K562 (cell line): ENCODE data around the gene UBR4. TPM values are rescaled to one million over a fixed set of nuclear protein-coding genes. Genes with fewer than 3 reads are reported as not detected.

Experiments used
- ATAC-seq: fragments of 200-7000 bp; cut with Tn5 transposase; 3 replicates; pipeline ENCODE4 v1.9.1; 2020; ENCODE audit warnings: moderate library complexity
- BruUV-seq: library from RNA; stranded (reverse); fragments of 400-500 nt; replicated peaks from 2 replicates; lab custom pipeline; 2021; lab: Mats Ljungman, UMichigan
- CTCF ChIA-PET: fragments of 300-600 bp; formaldehyde crosslinking; extraction: SDS; loops from one replicate; lab custom pipeline; 2021; ENCODE audit warnings: low intra/inter-chr PET ratio; lab: Yijun Ruan, JAX
- POLR2A ChIA-PET: fragments of 300-600, 350-650 bp; sonication (Branson Sonifier 250); formaldehyde crosslinking; extraction: SDS; loops from one replicate; lab custom pipeline; 2021; ENCODE audit warnings: antibody characterized with exemption, inconsistent platforms; lab: Yijun Ruan, JAX
- DNase-seq, 4 experiments: peaks; one replicate each; pipeline versions ENCODE4 v3.0.0 to v3.0.0-alpha.2; 2011 to 2018; ENCODE audit warnings: low spot score in 3 of 4, mixed read lengths in 3 of 4; ENCODE audit errors: extremely low read depth in 1 of 4
- FAIRE-seq: peaks from 2 replicates; lab custom pipeline; 2011; peaks lifted over from hg19 to GRCh38; lab: Jason Lieb, UNC
- H2AFZ ChIP-seq: 2 replicates; pipeline ENCODE4 v1.6.0; 2011; ENCODE audit warnings: low read depth, low read length, control low read depth, inconsistent platforms
- H3K27ac ChIP-seq: fragments of 200-600 bp; 3 replicates; pipeline ENCODE4 v1.8.0; 2011; ENCODE audit warnings: low read depth, mild to moderate bottlenecking, control low read depth, inconsistent platforms, low read length, moderate library complexity, mixed read lengths; ENCODE audit errors: extremely low read depth
- H3K27me3 ChIP-seq, 2 experiments: fragments of 300-600 bp in 1 of 2; 2 replicates in 1 of 2; 3 replicates in 1 of 2; pipeline versions ENCODE4 v1.6.0 to v1.8.0; 2011; ENCODE audit warnings: inconsistent platforms in 2 of 2, low read length in 2 of 2, mild to moderate bottlenecking in 1 of 2, mixed read lengths in 1 of 2, moderate library complexity in 1 of 2; ENCODE audit not compliant: control insufficient read depth in 2 of 2, insufficient read depth in 2 of 2
- H3K36me3 ChIP-seq: fragments of 300-600 bp; 3 replicates; pipeline ENCODE4 v1.8.0; 2011; ENCODE audit warnings: mild to moderate bottlenecking, low read length, inconsistent platforms; ENCODE audit not compliant: control insufficient read depth, insufficient read depth
- H3K4me1 ChIP-seq, 2 experiments: fragments of 200-600 bp in 1 of 2; replicated peaks in 1 of 2; 2 replicates in 1 of 2; 3 replicates in 1 of 2; pipeline versions ENCODE4 v1.5.1 to v1.8.0; 2011; ENCODE audit warnings: inconsistent platforms in 2 of 2, low read length in 2 of 2, mild to moderate bottlenecking in 1 of 2, mixed read lengths in 1 of 2, moderate library complexity in 1 of 2; ENCODE audit not compliant: control insufficient read depth in 2 of 2, insufficient read depth in 2 of 2
- H3K4me2 ChIP-seq: 2 replicates; pipeline ENCODE4 v1.6.1; 2011; ENCODE audit warnings: low read length, control low read depth, inconsistent platforms, mixed read lengths; ENCODE audit not compliant: insufficient read depth
- H3K4me3 ChIP-seq: fragments of 200-600 bp; sonication (generic), shearing (Covaris generic); 2 replicates; pipeline ENCODE4 v1.5.1; 2016; ENCODE audit warnings: control low read depth, inconsistent platforms
- H3K79me2 ChIP-seq: fragments of 200-600 bp; 3 replicates; pipeline ENCODE4 v1.8.0; 2011; ENCODE audit warnings: low read length, inconsistent platforms; ENCODE audit not compliant: control insufficient read depth, insufficient read depth
- H3K9ac ChIP-seq, 2 experiments: 2 replicates each; pipeline versions ENCODE4 v1.6.0 to v1.6.1; 2011; ENCODE audit warnings: low read depth in 2 of 2, low read length in 2 of 2, control low read depth in 1 of 2, inconsistent platforms in 1 of 2, mild to moderate bottlenecking in 1 of 2, mixed read lengths in 1 of 2; ENCODE audit not compliant: insufficient read depth in 1 of 2
- H3K9me1 ChIP-seq: one replicate; pipeline ENCODE4 v1.6.0; 2011; ENCODE audit warnings: inconsistent platforms, mild to moderate bottlenecking, low read length, moderate library complexity; ENCODE audit not compliant: control insufficient read depth, insufficient read depth
- H3K9me3 ChIP-seq: replicated peaks from 2 replicates; pipeline ENCODE4 v1.5.1; 2011; ENCODE audit warnings: low read depth, low read length, inconsistent platforms; ENCODE audit not compliant: control insufficient read depth, insufficient read depth
- H4K20me1 ChIP-seq: replicated peaks from 2 replicates; pipeline ENCODE4 v1.6.1; 2011; ENCODE audit warnings: low read length, inconsistent platforms, mixed read lengths; ENCODE audit not compliant: control insufficient read depth, insufficient read depth
- BHLHE40 ChIP-seq: IDR thresholded peaks from 2 replicates; pipeline ENCODE4 v1.6.1; 2011; ENCODE audit warnings: low read length, improper control_type of control experiment
- FOS ChIP-seq: IDR thresholded peaks from 3 replicates; pipeline ENCODE4 v1.6.1; 2011; ENCODE audit not compliant: insufficient read length; ENCODE audit errors: extremely low read depth
- GABPA ChIP-seq: fragments of 200-800 bp; sonication (Bioruptor generic); conservative IDR thresholded peaks from 2 replicates; pipeline ENCODE4 v1.6.1; 2016; ENCODE audit warnings: low read depth, missing genetic modification characterization, missing compliant biosample characterization
- GABPB1 ChIP-seq: sonication (generic); formaldehyde crosslinking; IDR thresholded peaks from 2 replicates; pipeline ENCODE4 v1.8.0; 2022; ENCODE audit warnings: mild to moderate bottlenecking, missing genetic modification reagents
- HMG20A ChIP-seq: fragments of 450-650 bp; formaldehyde crosslinking; conservative IDR thresholded peaks from 2 replicates; pipeline ENCODE4 v1.4.0; 2020; ENCODE audit warnings: mild to moderate bottlenecking, mixed read lengths
- PHF20 ChIP-seq: fragments of 450-650 bp; IDR thresholded peaks from 2 replicates; pipeline ENCODE4 v1.6.1; 2018; ENCODE audit not compliant: partially characterized antibody
- RBM22 ChIP-seq: fragments of 200-400 bp; formaldehyde crosslinking; IDR thresholded peaks from 2 replicates; pipeline ENCODE4 v1.6.1; 2018; ENCODE audit warnings: low read length, low read depth; ENCODE audit not compliant: poor library complexity, severe bottlenecking
- SMARCA5 ChIP-seq: fragments of 450-650 bp; IDR thresholded peaks from 2 replicates; pipeline ENCODE4 v1.6.1; 2016
- SRSF7 ChIP-seq: fragments of 200-400 bp; formaldehyde crosslinking; optimal IDR thresholded peaks from 2 replicates; pipeline ENCODE3; 2017; ENCODE audit warnings: mild to moderate bottlenecking, low read depth, low read length
- SRSF9 ChIP-seq: fragments of 200-400 bp; formaldehyde crosslinking; IDR thresholded peaks from 2 replicates; pipeline ENCODE4 v1.6.1; 2017; ENCODE audit warnings: low read depth, low read length, borderline replicate concordance
- SUPT5H ChIP-seq: fragments of 450-650 bp; IDR thresholded peaks from 2 replicates; pipeline ENCODE4 v1.6.1; 2016
- TCF7L2 ChIP-seq: fragments of 150-350 bp; IDR thresholded peaks from 2 replicates; pipeline ENCODE4 v1.6.1; 2016; ENCODE audit warnings: low read depth, mild to moderate bottlenecking, low read length, moderate library complexity
- ZNF445 ChIP-seq: fragments of 250-450 bp; sonication (Bioruptor Pico); IDR thresholded peaks from 2 replicates; pipeline ENCODE4 v1.4.0; 2020; ENCODE audit warnings: low read depth, mild to moderate bottlenecking, moderate library complexity
- WGBS: fragments of 100-300 bp; shearing (Covaris generic); methylation state at CpG from one replicate; pipeline ENCODE4 v1.1.6; 2016; ENCODE audit warnings: low coverage, mixed read lengths; ENCODE audit not compliant: insufficient coverage; ENCODE audit errors: missing lambda C conversion rate; 5-methylcytosine and 5-hydroxymethylcytosine counted together
- in situ Hi-C: fragments of 300-500 bp; cut with MboI; formaldehyde crosslinking; loops from 4 replicates; pipeline ENCODE4 v1.15.0; 2018; ENCODE audit warnings: inconsistent platforms, mixed read lengths
- intact Hi-C: fragments of 100-400 bp; cut with micrococcal nuclease; formaldehyde crosslinking; loops from 2 replicates; pipeline ENCODE4 v1.14.2; 2022
- polyA plus RNA-seq, 8 experiments: library from polyadenylated mRNA; depleted of rRNA in 4 of 8; stranded (reverse) in 5 of 8; unstranded in 3 of 8; fragments of >200 nt; fragmentation: Nextera tagmentation in 2 of 8; fragmentation: Illumina TruSeq in 1 of 8; extraction: Ambion mirVana in 2 of 8; extraction: Trizol in 1 of 8; gene quantifications; 2 replicates each; pipeline versions ENCODE4 v1.2.1 to v1.2.3, GENCODE V29; 2011 to 2014; ENCODE audit warnings: inconsistent platforms in 1 of 8, missing spikeins in 1 of 8
- total RNA-seq, 7 experiments: library from RNA; depleted of rRNA in 6 of 7; stranded (reverse); fragments of >200 nt in 6 of 7; fragmentation: Illumina TruSeq in 2 of 7; extraction: Trizol in 2 of 7; gene quantifications; 2 replicates each; pipeline versions ENCODE4 v1.2.1 to v1.2.3, GENCODE V29; 2011 to 2021; ENCODE audit warnings: low replicate concordance in 1 of 7

UBR4 gene
- total and polyA plus RNA-seq, 9 of the 15 experiments (the other 6 are each of a cell fraction or from before 2014, with no cell fraction given), result 55.4 to 277 (median 123) TPM

DNA sequence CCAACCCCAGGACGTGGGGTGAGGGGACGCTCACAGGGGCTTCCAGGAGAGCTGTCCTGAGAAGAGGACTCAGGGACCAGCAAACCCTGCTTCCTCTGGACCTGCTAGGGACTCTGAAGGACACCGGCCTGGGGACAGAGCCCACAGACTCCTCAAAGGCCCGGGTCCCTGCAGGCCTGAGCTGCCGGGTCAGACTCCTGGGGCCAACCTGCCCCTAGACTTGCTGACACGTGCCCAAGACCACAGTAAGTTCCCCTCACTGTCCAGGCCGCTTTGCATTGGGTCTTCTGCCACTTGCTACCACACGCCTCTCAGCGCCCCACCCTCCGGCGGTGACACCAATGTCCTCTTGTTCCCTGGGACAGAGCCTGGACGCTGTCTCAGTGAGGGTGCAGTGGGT lies 146.9 kb downstream of the UBR4 start:
- Histone ChIP-seq H3K4me3 (no peak overlapping the region), H4K20me1 (peaks cover 3% of the 10 kb centered on the region; the same call in 1 of the 2 replicates), H3K4me1 (peaks cover 0 to 19% of the 10 kb centered on the region in 2 experiments; a peak in 1 of 5 replicates), H3K9ac (no peak overlapping the region), H3K4me2 (no peak overlapping the region), H3K27me3 (peaks cover 20 to 51% of the 10 kb centered on the region in 2 experiments; a peak in 4 of 5 replicates), H3K9me3 (no peaks in the 10 kb centered on the region), H3K79me2 (no peaks in the 10 kb centered on the region), H3K27ac (no peak overlapping the region), H2AFZ (no peak overlapping the region), H3K9me1 (no peaks in the 10 kb centered on the region), H3K36me3 (no peaks in the 10 kb centered on the region)
- FAIRE-seq (no peak), ATAC-seq (no peak), DNase-seq (no peak)
- ChIA-PET CTCF (no interaction called here), POLR2A (interaction anchor here (2.3 kb wide), 1 partner anchor 9 kb away, joined by 9 read pairs; no protein-coding TSS in a partner anchor)
- no TSS peak for BruUV-seq
- 22% methylated on average over 12 of the region's 12 CpGs for WGBS
- intact Hi-C loops (no loop called here), in situ Hi-C loops (loop anchor here (10.0 kb wide), 1 partner anchor 592 kb away; no protein-coding TSS in a partner anchor)
- TF ChIP-seq SMARCA5 (no peak), FOS (no peak), TCF7L2 (no peak), SRSF7 (no peak), GABPA (tag) (no peak), GABPB1 (no peak), SUPT5H (no peak), RBM22 (no peak), ZNF445 (no peak), PHF20 (no peak), BHLHE40 (no peak), HMG20A (CRISPR knock-in tag) (no peak), SRSF9 (no peak)
